ENCODE results near the gene BAMBI.

DNA sequence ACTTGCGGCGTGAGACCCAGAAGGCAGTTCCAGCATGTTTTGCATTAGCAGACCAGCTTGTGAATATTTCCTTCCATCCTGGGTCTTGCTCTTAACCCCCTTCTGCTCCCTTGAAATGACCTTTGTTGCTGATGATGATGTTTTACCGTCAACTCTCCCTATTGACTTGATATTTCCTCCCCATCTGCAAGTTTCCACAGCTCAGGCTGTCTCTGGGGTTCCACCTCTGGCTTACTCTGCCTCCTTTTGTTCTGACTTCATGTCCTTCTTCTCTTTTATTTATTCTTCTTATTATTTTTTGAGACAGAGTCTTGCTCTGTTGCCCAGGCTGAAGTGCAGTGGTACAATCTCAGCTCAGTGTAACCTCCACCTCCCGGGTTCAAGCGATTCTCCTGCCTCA lies 17.2 kb downstream of the BAMBI start:
- TF ChIP-seq POLR2A (IDR thresholded peaks at IDR 0.05; ENCODE audit: low read length) (no peak), GATA1 (IDR thresholded peaks at IDR 0.05; ENCODE audit: low read depth, low read length) (no peak)
